ENCODE results near the gene ST14.

ST14 gene

DNA sequence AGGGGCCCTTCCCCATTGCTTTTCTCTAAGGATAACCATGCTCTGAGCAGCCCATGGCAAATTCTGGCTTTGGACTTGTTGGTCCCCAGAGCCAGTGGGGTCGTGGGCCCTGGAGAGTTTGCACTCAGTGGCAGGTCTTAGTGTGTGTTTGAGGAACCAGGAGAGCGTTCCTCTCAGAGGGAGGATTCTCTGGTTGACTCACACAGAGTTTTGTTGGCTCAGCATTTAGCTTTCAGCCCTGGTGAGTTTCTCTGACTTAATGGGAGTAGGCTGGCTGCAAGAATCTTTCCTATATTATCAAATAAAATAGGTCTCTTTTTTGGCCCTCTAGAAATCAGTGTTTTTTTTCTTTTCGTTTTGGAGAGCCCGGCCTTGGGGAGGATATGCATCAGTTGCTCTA lies 20.9 kb downstream of the ST14 start:
- no peak for TF ChIP-seq POLR2AphosphoS5 (IDR thresholded peaks at IDR 0.05; ENCODE audit: low read depth)
- TF ChIP-seq REST (IDR thresholded peaks at IDR 0.05; ENCODE audit: insufficient replicate concordance, low read depth): no peak
- TF ChIP-seq CTCF (IDR thresholded peaks at IDR 0.05; ENCODE audit: insufficient read depth, low read length): no peak
- TF ChIP-seq GABPA (IDR thresholded peaks at IDR 0.05; ENCODE audit: low read depth): no peak
- TF ChIP-seq SPI1 (IDR thresholded peaks at IDR 0.05; ENCODE audit: borderline replicate concordance, low read depth): no peak
- Histone ChIP-seq H3K27ac (replicated peaks) (no peak overlapping the region), H3K27me3 (ENCODE audit: insufficient read depth, poor library complexity, severe bottlenecking) (no peaks in the 10 kb centered on the region), H3K4me3 (replicated peaks; ENCODE audit: insufficient read depth, low read length) (no peak overlapping the region)
- DNase-seq (ENCODE audit: low read depth in 1 of 2, low spot score in 1 of 2): no peak

- no peaks in the 10 kb centered on the region for H3K27me3 ChIP-seq (ENCODE audit: insufficient read depth, poor library complexity, severe bottlenecking)
- no peak overlapping the region for H3K4me3 ChIP-seq (replicated peaks; ENCODE audit: insufficient read depth, low read length)
- no peak overlapping the region for H3K27ac ChIP-seq (replicated peaks)
- TF ChIP-seq CTCF (IDR thresholded peaks at IDR 0.05; ENCODE audit: insufficient read depth, low read length) (no peak), GABPA (IDR thresholded peaks at IDR 0.05; ENCODE audit: low read depth) (no peak), POLR2AphosphoS5 (IDR thresholded peaks at IDR 0.05; ENCODE audit: low read depth) (no peak), SPI1 (IDR thresholded peaks at IDR 0.05; ENCODE audit: borderline replicate concordance, low read depth) (no peak), REST (IDR thresholded peaks at IDR 0.05; ENCODE audit: insufficient replicate concordance, low read depth) (no peak)
- no peak for DNase-seq (ENCODE audit: low read depth in 1 of 2, low spot score in 1 of 2)
These were observed 21.3 kb downstream of the ST14 start for GRCh38 chr11:130180896-130181294.

GRCh38 chr11:130181295-130182272 lies 22.0 kb downstream of the ST14 start:
- Histone ChIP-seq H3K27me3 (ENCODE audit: insufficient read depth, poor library complexity, severe bottlenecking) (no peaks in the 10 kb centered on the region), H3K27ac (replicated peaks) (no peak overlapping the region), H3K4me3 (replicated peaks; ENCODE audit: insufficient read depth, low read length) (no peak overlapping the region)
- TF ChIP-seq SPI1 (IDR thresholded peaks at IDR 0.05; ENCODE audit: borderline replicate concordance, low read depth) (no peak), CTCF (IDR thresholded peaks at IDR 0.05; ENCODE audit: insufficient read depth, low read length) (no peak), GABPA (IDR thresholded peaks at IDR 0.05; ENCODE audit: low read depth) (no peak), REST (IDR thresholded peaks at IDR 0.05; ENCODE audit: insufficient replicate concordance, low read depth) (no peak), POLR2AphosphoS5 (IDR thresholded peaks at IDR 0.05; ENCODE audit: low read depth) (no peak)
- no peak for DNase-seq (ENCODE audit: low read depth in 1 of 2, low spot score in 1 of 2)
